Upper lobe of left lung (tissue), 6 donors: ENCODE results near the gene COL2A1. TPM values are rescaled to one million over a fixed set of nuclear protein-coding genes. Genes with fewer than 3 reads are reported as not detected.

Source experiments
- ATAC-seq, 2 donors: fragments of 200-7000 bp; cut with Tn5 transposase; one replicate each; pipeline ENCODE4 v1.9.1; 2022; ENCODE audit warnings: mild to moderate bottlenecking in 2 of 2, moderate library complexity in 2 of 2; ENCODE audit not compliant: low FRiP score in 2 of 2
- DNase-seq, 2 donors: peaks; one replicate each; pipeline ENCODE4 v3.0.0-alpha.2; 2019 to 2020
- H3K27ac ChIP-seq, 4 donors: fragments of 200-600 bp; sonication (generic); one replicate each; pipeline ENCODE4 v1.5.1; 2016 to 2019
- H3K27me3 ChIP-seq, 4 donors: fragments of 200-600 bp; sonication (generic); one replicate each; pipeline ENCODE4 v1.5.1; 2017 to 2019
- H3K36me3 ChIP-seq, 4 donors: fragments of 200-600 bp; sonication (generic); one replicate each; pipeline ENCODE4 v1.5.1; 2016 to 2019
- H3K4me1 ChIP-seq, 4 donors: fragments of 200-600 bp; sonication (generic); one replicate each; pipeline ENCODE4 v1.5.1; 2018 to 2019
- H3K4me3 ChIP-seq, 4 donors: fragments of 200-600 bp; sonication (generic); one replicate each; pipeline ENCODE4 v1.5.1; 2017 to 2019; ENCODE audit warnings: mild to moderate bottlenecking in 2 of 4, moderate library complexity in 1 of 4
- H3K9me3 ChIP-seq, 4 donors: fragments of 200-600 bp; sonication (generic); one replicate each; pipeline ENCODE4 v1.5.1; 2018 to 2019
- EP300 ChIP-seq, 4 donors: sonication (generic); formaldehyde crosslinking; IDR thresholded peaks; one replicate each; pipeline ENCODE4 v1.5.1; 2017; ENCODE audit warnings: antibody characterized with exemption in 4 of 4, control low read depth in 2 of 4
- POLR2A ChIP-seq, 4 donors: fragments of 450-650 bp; IDR thresholded peaks; one replicate each; pipeline ENCODE4 v1.5.1; 2016 to 2017; ENCODE audit warnings: antibody characterized with exemption in 4 of 4, mild to moderate bottlenecking in 2 of 4
- POLR2AphosphoS5 ChIP-seq, 2 donors: sonication (generic); formaldehyde crosslinking; IDR thresholded peaks; one replicate each; pipeline ENCODE4 v1.5.1; 2017; ENCODE audit warnings: antibody characterized with exemption in 2 of 2
- WGBS, 2 donors: methylation state at CpG; one replicate each; pipeline ENCODE4 v1.1.5; 2017 to 2018; 5-methylcytosine and 5-hydroxymethylcytosine counted together
- total RNA-seq, 6 donors: library from RNA; depleted of rRNA in 4 of 6; stranded (reverse); fragments of >200 nt in 4 of 6; gene quantifications; one replicate each; pipeline versions ENCODE4 v1.1.0 to v1.2.1, GENCODE V29; 2016 to 2021
- TF ChIP-seq, protein P1 (sequence below), 6 experiments: fragments of 450-650 bp in 4 of 6; fragments of 200-600 bp in 2 of 6; sonication (generic) in 2 of 6; IDR thresholded peaks; one replicate each; pipeline ENCODE4 v1.5.1; 2016 to 2019; ENCODE audit warnings: antibody characterized with exemption in 6 of 6
- donor health status: DM: no; HTN: no; CAD: no; lungs with moderate emphysema.
- donor health status: DM: no; HTN: yes; CAD: no; lungs with severe emphysema.

COL2A1 gene
- total RNA-seq, 6 donors from 2014 or later = 0.34 TPM; not detected in 5

GRCh38 chr12:48050174-48050573 is 45.9 kb upstream of the COL2A1 start:
- ATAC-seq = no peak
- TF ChIP-seq POLR2AphosphoS5 (IDR thresholded peaks at IDR 0.05) = no peak
- TF ChIP-seq, protein P1, sequence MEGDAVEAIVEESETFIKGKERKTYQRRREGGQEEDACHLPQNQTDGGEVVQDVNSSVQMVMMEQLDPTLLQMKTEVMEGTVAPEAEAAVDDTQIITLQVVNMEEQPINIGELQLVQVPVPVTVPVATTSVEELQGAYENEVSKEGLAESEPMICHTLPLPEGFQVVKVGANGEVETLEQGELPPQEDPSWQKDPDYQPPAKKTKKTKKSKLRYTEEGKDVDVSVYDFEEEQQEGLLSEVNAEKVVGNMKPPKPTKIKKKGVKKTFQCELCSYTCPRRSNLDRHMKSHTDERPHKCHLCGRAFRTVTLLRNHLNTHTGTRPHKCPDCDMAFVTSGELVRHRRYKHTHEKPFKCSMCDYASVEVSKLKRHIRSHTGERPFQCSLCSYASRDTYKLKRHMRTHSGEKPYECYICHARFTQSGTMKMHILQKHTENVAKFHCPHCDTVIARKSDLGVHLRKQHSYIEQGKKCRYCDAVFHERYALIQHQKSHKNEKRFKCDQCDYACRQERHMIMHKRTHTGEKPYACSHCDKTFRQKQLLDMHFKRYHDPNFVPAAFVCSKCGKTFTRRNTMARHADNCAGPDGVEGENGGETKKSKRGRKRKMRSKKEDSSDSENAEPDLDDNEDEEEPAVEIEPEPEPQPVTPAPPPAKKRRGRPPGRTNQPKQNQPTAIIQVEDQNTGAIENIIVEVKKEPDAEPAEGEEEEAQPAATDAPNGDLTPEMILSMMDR (IDR thresholded peaks at IDR 0.05) = no peak
- TF ChIP-seq EP300 (IDR thresholded peaks at IDR 0.05) = no peak
- TF ChIP-seq POLR2A (IDR thresholded peaks at IDR 0.05) = no peak
- 85 to 94% methylated on average over 6 of the region's 6 CpGs for WGBS, 2 donors
- no peak overlapping the region for H3K4me3 ChIP-seq
- H3K27ac ChIP-seq = no peak overlapping the region
- no peaks in the 10 kb centered on the region for H3K4me1 ChIP-seq
- no peaks in the 10 kb centered on the region for H3K9me3 ChIP-seq
- DNase-seq = no peak
- H3K27me3 ChIP-seq = no peaks in the 10 kb centered on the region
- peaks cover 7 to 55% (median 33%) of the 10 kb centered on the region in 4 donors for H3K36me3 ChIP-seq

DNA sequence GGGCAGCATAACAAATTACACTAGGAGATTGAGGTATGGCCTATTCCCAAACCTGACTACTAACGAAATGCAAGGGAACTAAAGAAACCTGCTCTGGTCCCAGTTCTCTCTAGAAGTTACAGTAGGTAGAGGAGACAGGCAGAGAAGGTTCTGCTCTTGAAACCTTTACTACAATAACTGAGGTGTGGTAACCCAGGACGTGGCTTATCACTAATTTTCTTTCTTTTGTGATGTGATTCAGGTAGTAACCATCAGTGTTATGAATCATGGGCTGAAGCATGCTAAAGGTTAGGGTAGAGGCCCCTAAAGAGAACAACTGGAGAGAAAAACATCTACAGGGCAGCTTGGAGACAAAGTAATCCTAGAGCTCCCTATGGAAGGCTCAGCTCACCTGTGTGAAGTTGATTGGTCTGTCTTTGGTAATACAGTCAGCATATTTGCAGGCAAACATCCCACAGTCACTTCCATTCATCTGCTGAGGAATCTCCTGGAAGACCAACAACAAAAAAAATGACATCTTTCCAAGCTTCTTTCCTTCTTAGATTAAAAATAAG is 41.8 kb upstream of the COL2A1 start:
- TF ChIP-seq POLR2A (IDR thresholded peaks at IDR 0.05) (no peak), POLR2AphosphoS5 (IDR thresholded peaks at IDR 0.05) (no peak), EP300 (IDR thresholded peaks at IDR 0.05) (no peak)
- TF ChIP-seq, protein P1 (IDR thresholded peaks at IDR 0.05) = no peak
- no peak overlapping the region for H3K4me3 ChIP-seq
- H3K4me1 ChIP-seq = no peaks in the 10 kb centered on the region
- no peaks in the 10 kb centered on the region for H3K27me3 ChIP-seq
- peaks cover 7 to 72% (median 45%) of the 10 kb centered on the region in 4 donors for H3K36me3 ChIP-seq
- H3K27ac ChIP-seq = no peak overlapping the region
- no peak for DNase-seq
- WGBS, 2 donors = 93 to 97% methylated on average over 2 of the region's 2 CpGs
- ATAC-seq = no peak
- no peaks in the 10 kb centered on the region for H3K9me3 ChIP-seq

DNA sequence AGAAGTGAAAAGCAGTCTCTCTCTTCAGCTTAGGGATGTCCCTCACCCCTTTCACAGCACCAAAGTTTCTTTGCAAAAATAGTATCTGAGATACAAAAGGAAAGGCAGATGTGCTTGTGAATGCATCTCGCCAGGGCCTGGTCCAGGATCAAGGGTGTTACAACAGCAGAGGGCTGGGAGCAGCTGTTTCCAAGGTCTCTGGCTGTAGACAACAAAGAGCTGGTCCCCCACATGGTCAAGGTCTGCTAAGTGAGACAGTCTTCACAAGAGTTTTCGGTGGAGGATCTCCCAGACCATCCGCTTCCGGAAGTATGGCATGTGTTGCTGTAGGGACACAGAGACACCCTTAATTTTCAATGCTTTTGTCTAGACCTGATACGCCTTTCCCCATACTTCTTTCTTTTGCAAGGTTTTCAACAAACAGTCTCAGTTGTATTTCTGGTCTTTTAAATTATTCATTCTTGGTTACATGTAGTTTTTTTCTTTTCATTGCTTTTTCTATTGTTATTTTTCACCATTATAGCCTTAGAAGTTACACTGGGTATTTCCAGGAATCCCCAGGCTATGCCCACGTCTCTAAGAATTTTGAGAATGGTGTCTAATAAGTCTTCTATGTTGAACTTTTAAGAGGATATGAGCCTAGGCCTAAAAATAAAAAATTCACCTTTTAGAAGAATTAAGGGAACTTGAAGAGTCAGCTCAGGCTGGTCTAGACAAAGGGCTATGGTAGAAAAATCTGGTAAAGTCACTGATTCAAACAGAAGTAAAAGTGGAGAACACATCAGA is 41.0 kb upstream of the COL2A1 start:
- H3K4me3 ChIP-seq = no peak overlapping the region
- TF ChIP-seq EP300 (IDR thresholded peaks at IDR 0.05) = no peak
- TF ChIP-seq, protein P1 (IDR thresholded peaks at IDR 0.05) = no peak
- no peak for TF ChIP-seq POLR2A (IDR thresholded peaks at IDR 0.05)
- TF ChIP-seq POLR2AphosphoS5 (IDR thresholded peaks at IDR 0.05) = no peak
- H3K27me3 ChIP-seq = no peaks in the 10 kb centered on the region
- ATAC-seq = no peak
- H3K27ac ChIP-seq = no peak overlapping the region
- H3K4me1 ChIP-seq = no peaks in the 10 kb centered on the region
- no peaks in the 10 kb centered on the region for H3K9me3 ChIP-seq
- H3K36me3 ChIP-seq = peaks cover 7 to 66% (median 45%) of the 10 kb centered on the region in 4 donors
- no peak for DNase-seq
- WGBS, 2 donors = 94 to 97% methylated on average over 6 of the region's 6 CpGs

- H3K4me1 ChIP-seq = no peaks in the 10 kb centered on the region
- TF ChIP-seq EP300 (IDR thresholded peaks at IDR 0.05) (no peak), POLR2AphosphoS5 (IDR thresholded peaks at IDR 0.05) (no peak), POLR2A (IDR thresholded peaks at IDR 0.05) (no peak)
- TF ChIP-seq, protein P1 (IDR thresholded peaks at IDR 0.05) = no peak
- DNase-seq (no peak), ATAC-seq (no peak)
- peaks cover 7 to 63% (median 45%) of the 10 kb centered on the region in 4 donors for H3K36me3 ChIP-seq
- H3K9me3 ChIP-seq = no peaks in the 10 kb centered on the region
- H3K4me3 ChIP-seq = no peak overlapping the region
- no peaks in the 10 kb centered on the region for H3K27me3 ChIP-seq
- H3K27ac ChIP-seq = no peak overlapping the region
- WGBS, 2 donors = 98% methylated on average over 7 of the region's 7 CpGs
These were observed 40.1 kb upstream of the COL2A1 start for GRCh38 chr12:48044396-48044795.
